ENCODE results near the gene GRK5. TPM values are rescaled to one million over a fixed set of nuclear protein-coding genes. Genes with fewer than 3 reads are reported as not detected.

GRK5 gene
- total RNA-seq, 1 donor from 2014 or later, result 163 TPM

DNA sequence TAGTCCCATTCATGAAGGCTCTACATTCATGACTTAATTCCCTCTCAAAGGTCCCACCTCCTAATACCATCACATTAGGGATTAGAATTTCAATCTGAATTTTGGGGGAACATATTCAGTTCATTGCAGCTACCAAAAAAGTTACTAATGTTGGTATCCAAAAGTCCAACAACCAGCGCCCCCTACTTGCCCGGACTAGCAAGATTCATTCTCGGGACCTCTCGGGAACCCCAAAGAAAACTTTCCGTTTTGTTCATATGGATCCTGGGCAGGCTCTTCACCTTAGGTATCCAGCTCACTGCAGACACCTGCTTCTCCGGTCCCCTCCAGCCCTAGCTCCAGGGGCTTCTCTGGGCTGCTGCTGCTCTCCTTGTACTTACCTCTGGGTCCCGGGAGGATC, 8.9 kb upstream of the GRK5 start:
- DNase-seq (ENCODE audit: low spot score), result no peak
- Mint-ChIP-seq H3K4me1 (ENCODE audit: unreplicated experiment) (peaks cover 33% of the 10 kb centered on the region), H3K9me3 (ENCODE audit: unreplicated experiment) (no peaks in the 10 kb centered on the region), H3K27ac (ENCODE audit: unreplicated experiment) (peak overlapping the region; percentile 42), H3K27me3 (ENCODE audit: unreplicated experiment) (no peaks in the 10 kb centered on the region), H3K36me3 (ENCODE audit: low read depth, unreplicated experiment) (peaks cover 3% of the 10 kb centered on the region), H3K4me3 (ENCODE audit: unreplicated experiment) (no peak overlapping the region)
- TF ChIP-seq, protein P1, sequence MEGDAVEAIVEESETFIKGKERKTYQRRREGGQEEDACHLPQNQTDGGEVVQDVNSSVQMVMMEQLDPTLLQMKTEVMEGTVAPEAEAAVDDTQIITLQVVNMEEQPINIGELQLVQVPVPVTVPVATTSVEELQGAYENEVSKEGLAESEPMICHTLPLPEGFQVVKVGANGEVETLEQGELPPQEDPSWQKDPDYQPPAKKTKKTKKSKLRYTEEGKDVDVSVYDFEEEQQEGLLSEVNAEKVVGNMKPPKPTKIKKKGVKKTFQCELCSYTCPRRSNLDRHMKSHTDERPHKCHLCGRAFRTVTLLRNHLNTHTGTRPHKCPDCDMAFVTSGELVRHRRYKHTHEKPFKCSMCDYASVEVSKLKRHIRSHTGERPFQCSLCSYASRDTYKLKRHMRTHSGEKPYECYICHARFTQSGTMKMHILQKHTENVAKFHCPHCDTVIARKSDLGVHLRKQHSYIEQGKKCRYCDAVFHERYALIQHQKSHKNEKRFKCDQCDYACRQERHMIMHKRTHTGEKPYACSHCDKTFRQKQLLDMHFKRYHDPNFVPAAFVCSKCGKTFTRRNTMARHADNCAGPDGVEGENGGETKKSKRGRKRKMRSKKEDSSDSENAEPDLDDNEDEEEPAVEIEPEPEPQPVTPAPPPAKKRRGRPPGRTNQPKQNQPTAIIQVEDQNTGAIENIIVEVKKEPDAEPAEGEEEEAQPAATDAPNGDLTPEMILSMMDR (IDR thresholded peaks at IDR 0.05; ENCODE audit: unreplicated experiment), result peak; percentile 24

DNA sequence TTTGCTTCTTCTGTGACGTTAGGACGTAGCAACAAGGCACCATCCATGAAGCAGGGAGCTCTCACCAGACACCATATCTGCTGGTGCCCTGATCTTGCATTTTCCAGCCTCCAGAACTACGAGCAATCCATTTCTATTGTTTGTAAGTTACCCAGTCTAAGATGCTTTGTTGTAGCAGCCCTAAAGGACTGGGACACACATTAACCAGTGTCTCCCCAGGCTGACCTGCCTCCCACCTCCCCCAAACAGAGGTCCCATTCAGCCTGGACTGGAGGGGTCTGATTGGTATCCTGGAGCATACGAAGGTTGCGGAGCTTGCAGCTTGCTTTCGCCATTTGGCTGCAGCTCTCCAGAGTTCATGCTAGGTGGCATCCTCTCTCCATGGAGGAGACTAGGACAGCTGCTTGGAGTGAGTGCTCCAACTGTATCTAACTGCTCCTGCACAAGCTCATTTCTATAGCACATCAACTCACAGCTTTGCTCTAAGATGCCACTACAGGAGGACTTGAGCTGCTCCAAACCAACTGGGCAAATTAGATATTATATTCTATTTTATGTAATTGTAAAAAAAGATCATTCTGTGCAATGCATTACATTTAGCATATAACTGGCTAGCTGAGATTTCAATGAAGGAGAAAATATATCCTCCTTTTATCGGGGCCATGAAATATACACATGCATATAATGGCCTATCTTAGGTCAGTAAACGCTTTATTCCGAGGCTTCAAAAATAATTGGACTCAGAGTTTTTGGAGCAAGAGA, 8.0 kb upstream of the GRK5 start:
- peaks cover 3% of the 10 kb centered on the region for H3K36me3 Mint-ChIP-seq (ENCODE audit: low read depth, unreplicated experiment)
- no peak overlapping the region for H3K4me3 Mint-ChIP-seq (ENCODE audit: unreplicated experiment)
- H3K27ac Mint-ChIP-seq (ENCODE audit: unreplicated experiment), result peak overlapping the region; percentile 11
- TF ChIP-seq, protein P1 (IDR thresholded peaks at IDR 0.05; ENCODE audit: unreplicated experiment), result no peak
- H3K4me1 Mint-ChIP-seq (ENCODE audit: unreplicated experiment), result peaks cover 41% of the 10 kb centered on the region
- no peaks in the 10 kb centered on the region for H3K9me3 Mint-ChIP-seq (ENCODE audit: unreplicated experiment)
- peak; percentile 60 for DNase-seq (ENCODE audit: low spot score)
- H3K27me3 Mint-ChIP-seq (ENCODE audit: unreplicated experiment), result no peaks in the 10 kb centered on the region

- peak overlapping the region; percentile 70 for H3K27ac Mint-ChIP-seq (ENCODE audit: unreplicated experiment)
Observed at GRCh38 chr10:119201233-119201632, 6.1 kb upstream of the GRK5 start.

DNA sequence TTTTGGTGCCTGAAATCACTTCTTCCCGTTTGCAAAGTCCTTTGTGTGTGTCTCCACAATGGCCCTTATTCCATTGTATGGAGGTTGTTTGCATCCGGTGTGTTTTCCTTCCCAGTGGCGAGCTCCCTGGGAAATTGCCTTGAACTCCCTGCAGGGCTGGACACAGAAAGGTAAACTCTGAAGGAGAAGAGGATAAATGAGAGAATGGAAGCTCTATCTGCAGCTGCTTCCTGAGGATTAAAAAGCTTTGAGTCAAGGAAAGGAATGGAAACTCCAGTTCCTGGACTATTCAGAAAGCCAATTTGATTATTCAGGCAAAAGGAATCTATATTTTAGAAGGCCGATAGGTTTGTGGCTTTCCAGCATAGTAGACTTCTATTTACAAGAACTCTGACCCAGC, 4.4 kb upstream of the GRK5 start:
- Mint-ChIP-seq H3K36me3 (ENCODE audit: low read depth, unreplicated experiment) (peaks cover 5% of the 10 kb centered on the region), H3K9me3 (ENCODE audit: unreplicated experiment) (no peaks in the 10 kb centered on the region), H3K4me3 (ENCODE audit: unreplicated experiment) (no peak overlapping the region), H3K4me1 (ENCODE audit: unreplicated experiment) (peaks cover 55% of the 10 kb centered on the region), H3K27me3 (ENCODE audit: unreplicated experiment) (peaks cover 4% of the 10 kb centered on the region), H3K27ac (ENCODE audit: unreplicated experiment) (peak overlapping the region; percentile 99)
- TF ChIP-seq, protein P1 (IDR thresholded peaks at IDR 0.05; ENCODE audit: unreplicated experiment), result no peak
- no peak for DNase-seq (ENCODE audit: low spot score)

More at GRCh38 chr10:119201233-119201632, 6.1 kb upstream of the GRK5 start:
- TF ChIP-seq, protein P1 (IDR thresholded peaks at IDR 0.05; ENCODE audit: unreplicated experiment), result no peak
- no peak for DNase-seq (ENCODE audit: low spot score)
- peaks cover 1% of the 10 kb centered on the region for H3K27me3 Mint-ChIP-seq (ENCODE audit: unreplicated experiment)
- H3K4me1 Mint-ChIP-seq (ENCODE audit: unreplicated experiment), result peaks cover 55% of the 10 kb centered on the region
- H3K36me3 Mint-ChIP-seq (ENCODE audit: low read depth, unreplicated experiment), result peaks cover 5% of the 10 kb centered on the region
- no peak overlapping the region for H3K4me3 Mint-ChIP-seq (ENCODE audit: unreplicated experiment)
- no peaks in the 10 kb centered on the region for H3K9me3 Mint-ChIP-seq (ENCODE audit: unreplicated experiment)

DNA sequence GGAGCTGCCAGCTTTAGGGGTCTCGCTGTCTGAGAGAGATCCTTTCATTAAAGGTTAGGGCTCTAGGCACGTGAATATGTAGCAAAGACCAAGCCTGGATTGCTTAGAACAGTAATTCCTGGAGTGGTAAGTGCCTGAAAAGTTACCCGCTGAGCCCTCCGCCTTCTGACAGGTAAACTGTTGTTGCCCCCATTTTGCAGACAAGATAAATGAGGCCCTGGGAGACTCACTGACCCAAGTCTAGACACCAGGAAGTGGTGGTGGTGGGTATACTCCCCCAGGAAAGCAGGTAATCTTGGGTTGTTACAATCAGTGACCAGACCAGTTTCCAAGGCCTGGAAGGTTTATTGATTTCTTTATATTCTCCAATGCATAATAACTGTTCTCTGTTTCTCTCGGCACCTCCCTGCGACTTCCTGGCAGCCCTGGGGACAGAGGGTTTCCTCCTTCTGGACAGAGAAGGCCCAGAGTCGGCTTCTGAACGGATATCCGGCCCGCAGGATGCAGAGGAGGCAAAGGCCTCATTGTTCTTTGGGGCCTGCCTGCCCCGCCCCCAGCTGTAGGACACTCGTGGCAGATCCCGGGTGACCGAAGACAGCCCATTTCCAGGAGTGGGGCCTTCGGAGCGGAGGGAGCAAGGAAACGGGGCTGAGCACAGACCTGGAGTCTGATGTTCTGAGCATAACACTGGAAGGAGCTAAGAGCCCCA, 1.3 kb upstream of the GRK5 start:
- DNase-seq (ENCODE audit: low spot score), result peak; percentile 74
- TF ChIP-seq, protein P1 (IDR thresholded peaks at IDR 0.05; ENCODE audit: unreplicated experiment), result no peak
- peaks cover 8% of the 10 kb centered on the region for H3K27me3 Mint-ChIP-seq (ENCODE audit: unreplicated experiment)
- H3K9me3 Mint-ChIP-seq (ENCODE audit: unreplicated experiment), result no peaks in the 10 kb centered on the region
- H3K27ac Mint-ChIP-seq (ENCODE audit: unreplicated experiment), result peak overlapping the region; percentile 100
- peaks cover 59% of the 10 kb centered on the region for H3K4me1 Mint-ChIP-seq (ENCODE audit: unreplicated experiment)
- peak overlapping the region; percentile 95 for H3K4me3 Mint-ChIP-seq (ENCODE audit: unreplicated experiment)
- peaks cover 27% of the 10 kb centered on the region for H3K36me3 Mint-ChIP-seq (ENCODE audit: low read depth, unreplicated experiment)

Measured in endothelial cell (in vitro differentiated cells).